HUES64 (cell line): ENCODE measurements around the gene ATG10.
A peak's percentile ranks its signal among the peaks of the same experiment; 100 is the strongest.
"Not testable (repeated sequence)": the region's sequence is repeated elsewhere in the genome, so short reads cannot be mapped to it uniquely, and the experiment has no call there.

ENCODE experiments used
- H3K27ac ChIP-seq: 2 replicates; pipeline ENCODE4 v1.7.0; 2013; ENCODE audit warnings: low read depth, low read length, inconsistent platforms
- H3K27me3 ChIP-seq: 2 replicates; pipeline ENCODE4 v1.6.1; 2013; ENCODE audit warnings: mild to moderate bottlenecking, low read length; ENCODE audit not compliant: insufficient read depth
- H3K36me3 ChIP-seq: 2 replicates; pipeline ENCODE4 v1.6.1; 2013; ENCODE audit warnings: mild to moderate bottlenecking, low read length; ENCODE audit not compliant: insufficient read depth
- H3K4me1 ChIP-seq: 2 replicates; pipeline ENCODE4 v1.6.1; 2013; ENCODE audit warnings: mild to moderate bottlenecking, low read length, moderate library complexity; ENCODE audit not compliant: insufficient read depth
- H3K4me3 ChIP-seq: 2 replicates; pipeline ENCODE4 v1.5.1; 2013; ENCODE audit warnings: mild to moderate bottlenecking, low read length, moderate library complexity
- H3K9ac ChIP-seq: 2 replicates; pipeline ENCODE4 v1.6.1; 2013; ENCODE audit warnings: mild to moderate bottlenecking, low read depth, low read length
- H3K9me3 ChIP-seq: 2 replicates; pipeline ENCODE4 v1.6.1; 2013; ENCODE audit warnings: low read depth, low read length; ENCODE audit not compliant: insufficient read depth
- WGBS: fragments of 150-250, 120-280 bp; methylation state at CpG from one replicate; pipeline ENCODE4 v1.1.7; 2013; ENCODE audit warnings: missing lambda C conversion rate; 5-methylcytosine and 5-hydroxymethylcytosine counted together

Gene ATG10

DNA sequence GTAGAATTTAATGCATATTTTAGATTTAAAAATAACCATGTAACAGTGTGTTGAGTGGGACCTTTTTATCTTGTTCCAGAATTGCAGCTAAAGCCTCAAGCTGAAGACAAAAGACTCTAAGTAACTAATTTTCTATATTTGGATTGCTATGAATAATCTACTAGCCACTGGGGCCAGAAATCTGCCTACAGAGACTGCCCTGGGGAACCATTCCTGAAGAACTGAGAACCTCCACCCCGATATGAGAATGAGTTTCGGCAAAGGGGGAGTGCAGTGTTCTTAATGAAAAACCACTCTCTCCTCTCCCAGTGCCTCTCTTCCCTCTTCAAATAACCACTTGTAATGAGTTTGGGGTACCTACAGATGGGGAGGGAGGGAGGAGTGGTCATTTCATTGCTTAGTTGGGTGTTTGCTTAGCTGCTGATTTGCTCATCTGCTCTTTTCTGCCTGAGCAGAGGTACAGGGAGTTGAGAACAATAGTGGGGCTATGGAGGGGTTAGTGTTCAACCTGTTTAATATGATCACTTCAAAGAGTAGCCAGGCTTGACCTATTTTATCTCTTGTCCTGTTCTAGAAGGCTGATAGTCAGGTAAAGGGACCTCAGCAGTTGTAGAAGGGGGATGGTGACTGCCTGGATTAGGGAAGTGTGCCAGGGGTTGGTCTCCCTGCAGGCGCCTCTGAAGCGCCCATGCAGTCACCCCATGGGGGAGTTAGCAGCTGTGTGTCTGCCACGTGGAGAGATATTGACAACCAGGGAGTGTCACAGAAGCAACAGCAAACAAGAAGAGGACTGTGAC, 47.7 kb downstream of the ATG10 start:
- no peak overlapping the region for H3K27ac ChIP-seq
- H3K27me3 ChIP-seq, result no peaks in the 10 kb centered on the region
- 41% methylated on average over 3 of the region's 5 CpGs for WGBS
- H3K9ac ChIP-seq, result no peak overlapping the region
- H3K4me1 ChIP-seq, result peaks cover 36% of the 10 kb centered on the region
- no peaks in the 10 kb centered on the region for H3K36me3 ChIP-seq
- H3K9me3 ChIP-seq, result no peaks in the 10 kb centered on the region
- H3K4me3 ChIP-seq, result no peak overlapping the region

DNA sequence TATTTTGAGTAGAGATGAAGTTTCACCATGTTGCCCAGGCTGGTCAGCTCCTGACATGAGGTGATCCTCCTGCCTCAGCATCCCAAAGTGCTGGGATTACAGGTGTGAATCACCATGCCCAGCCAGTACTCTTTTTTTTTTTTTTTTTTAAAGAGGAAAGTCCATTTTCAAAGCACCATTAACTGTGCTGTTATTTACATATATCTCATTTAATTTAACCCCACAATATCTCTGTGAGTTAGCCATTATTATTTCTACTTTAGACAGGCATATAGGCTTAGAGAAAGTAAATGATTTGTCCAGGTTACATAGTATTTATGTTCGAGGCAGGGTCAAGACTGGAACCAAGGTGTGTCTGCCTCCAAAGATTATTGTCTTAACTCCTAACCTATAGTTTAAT, 50.7 kb downstream of the ATG10 start:
- Histone ChIP-seq H3K27me3 (no peaks in the 10 kb centered on the region), H3K4me1 (peaks cover 40% of the 10 kb centered on the region), H3K4me3 (no peak overlapping the region), H3K27ac (no peak overlapping the region), H3K9me3 (no peaks in the 10 kb centered on the region), H3K36me3 (no peaks in the 10 kb centered on the region), H3K9ac (no peak overlapping the region)
- no CpG with 5 or more reads among the region's 1 CpG for WGBS

DNA sequence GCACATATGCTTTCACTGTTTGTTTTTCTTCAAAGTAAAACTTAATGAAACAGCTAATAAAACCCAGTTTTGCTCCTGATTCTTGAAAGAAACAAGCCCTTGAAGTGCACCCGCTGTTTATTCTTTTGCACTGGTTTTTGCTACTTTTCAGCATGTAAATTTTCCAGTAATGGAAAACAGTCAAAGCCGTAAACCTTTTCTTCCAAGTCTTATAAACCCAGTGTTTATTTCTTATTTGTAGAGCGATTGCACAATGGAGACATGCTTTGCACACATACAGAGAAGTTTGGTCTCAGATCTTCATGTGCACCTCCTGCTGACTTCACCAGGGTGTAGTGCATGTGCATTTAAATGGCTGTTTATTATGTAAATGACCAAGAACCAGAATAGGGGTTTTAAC, 51.8 kb downstream of the ATG10 start:
- WGBS, result 62% methylated on average over 3 of the region's 3 CpGs
- H3K27ac ChIP-seq, result no peak overlapping the region; the same call in 1 of the 2 replicates
- H3K9ac ChIP-seq, result no peak overlapping the region
- H3K9me3 ChIP-seq, result no peaks in the 10 kb centered on the region
- peaks cover 30% of the 10 kb centered on the region for H3K4me1 ChIP-seq
- no peaks in the 10 kb centered on the region for H3K27me3 ChIP-seq
- no peak overlapping the region for H3K4me3 ChIP-seq
- no peaks in the 10 kb centered on the region for H3K36me3 ChIP-seq

DNA sequence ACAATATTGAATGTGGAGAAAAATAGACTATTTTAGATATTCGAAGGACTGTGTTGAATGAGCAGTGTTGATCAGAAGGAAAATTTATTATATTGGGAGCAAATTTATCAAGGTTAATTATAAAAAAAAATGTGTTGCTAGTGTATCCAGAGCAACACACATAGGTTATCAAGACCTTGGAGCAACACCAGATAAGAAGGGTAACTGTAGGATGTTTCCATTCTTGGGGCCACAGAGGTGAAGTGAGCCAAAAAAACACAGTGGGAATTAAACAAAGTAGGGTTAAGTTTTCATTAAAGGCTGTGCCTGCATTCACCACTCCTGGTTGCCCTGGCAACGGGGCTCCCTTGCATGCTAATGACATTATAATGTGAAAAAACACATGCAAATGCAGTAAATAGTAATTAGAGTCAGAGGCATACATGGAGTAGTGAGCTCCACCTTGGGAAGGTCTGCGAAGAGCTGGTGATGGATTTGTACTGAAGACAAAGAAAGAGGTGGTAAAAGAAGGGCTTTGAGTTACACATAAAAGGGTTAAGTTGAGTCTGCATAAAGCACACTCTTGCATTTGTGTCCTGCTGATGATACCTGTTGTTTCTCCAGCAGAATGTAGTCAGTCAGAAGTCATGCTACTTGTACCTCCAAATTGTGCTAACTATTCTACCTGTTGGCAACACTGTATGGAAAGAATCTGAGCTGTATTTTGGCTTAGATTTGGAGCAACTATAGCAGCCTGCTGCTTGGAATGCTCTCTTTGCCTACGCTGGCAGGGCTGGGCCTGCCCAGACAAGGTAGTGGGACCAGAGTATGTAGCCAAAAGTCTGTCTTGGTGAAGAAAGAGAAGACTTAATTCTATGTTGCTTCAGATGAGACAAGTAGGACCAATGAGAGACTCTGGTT, 59.6 kb downstream of the ATG10 start:
- Histone ChIP-seq H3K27me3 (no peaks in the 10 kb centered on the region), H3K4me3 (no peak overlapping the region), H3K27ac (peak overlapping the region; percentile 69; the same call in 1 of the 2 replicates), H3K36me3 (no peaks in the 10 kb centered on the region), H3K9me3 (no peaks in the 10 kb centered on the region), H3K9ac (no peak overlapping the region), H3K4me1 (peaks cover 16% of the 10 kb centered on the region)
- 62% methylated on average over 4 of the region's 4 CpGs for WGBS

- not testable (repeated sequence) for H3K4me1 ChIP-seq, H3K27ac ChIP-seq, H3K4me3 ChIP-seq, H3K9me3 ChIP-seq, H3K27me3 ChIP-seq, H3K9ac ChIP-seq, H3K36me3 ChIP-seq
- WGBS, result 94% methylated on average over 1 of the region's 1 CpG
These were observed 71.1 kb downstream of the ATG10 start for GRCh38 chr5:82042894-82043293.

- 97% methylated on average over 2 of the region's 2 CpGs for WGBS
- Histone ChIP-seq H3K9ac (no peak overlapping the region), H3K36me3 (peaks cover 7% of the 10 kb centered on the region; the same call in 1 of the 2 replicates), H3K27ac (no peak overlapping the region), H3K4me1 (no peaks in the 10 kb centered on the region), H3K4me3 (no peak overlapping the region), H3K27me3 (no peaks in the 10 kb centered on the region), H3K9me3 (peaks cover 10% of the 10 kb centered on the region; the same call in 1 of the 2 replicates)
These were observed 72.2 kb downstream of the ATG10 start for GRCh38 chr5:82044010-82044409.

DNA sequence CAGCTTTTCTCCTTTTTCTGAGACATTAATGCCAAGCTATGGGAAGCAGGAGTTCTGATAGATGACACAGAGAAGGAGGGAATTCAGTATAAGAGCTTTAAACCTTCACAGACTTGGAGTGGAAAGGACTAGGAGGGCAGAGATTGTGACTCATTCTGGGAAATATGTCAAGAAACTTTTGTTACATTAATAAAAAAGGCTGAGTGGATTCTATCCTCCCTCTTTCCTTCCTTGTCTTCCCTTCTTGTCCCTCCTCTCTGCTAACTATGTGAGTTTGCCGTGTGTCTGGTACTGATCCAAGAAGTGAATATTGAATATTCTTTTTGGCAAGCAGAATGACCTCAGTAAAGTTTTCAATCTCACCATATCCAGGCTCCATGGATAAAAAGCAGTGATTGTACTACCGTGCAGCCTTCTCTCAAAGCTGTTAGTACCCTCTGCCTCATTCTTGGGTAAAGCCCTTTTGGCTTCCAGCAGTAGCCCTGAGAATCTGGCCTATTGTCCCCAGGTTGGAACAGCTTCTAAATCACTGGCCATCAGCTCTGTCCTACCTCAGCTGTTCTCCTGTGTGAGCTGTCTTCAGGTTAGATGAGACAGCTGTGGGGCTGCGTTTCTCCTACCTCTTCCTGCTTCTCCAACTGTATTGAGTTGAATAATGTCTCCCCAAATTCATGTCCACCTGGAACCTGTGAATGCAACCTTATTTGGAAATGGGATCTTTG, 73.9 kb downstream of the ATG10 start:
- Histone ChIP-seq H3K27ac (no peak overlapping the region), H3K4me1 (no peaks in the 10 kb centered on the region), H3K9ac (no peak overlapping the region), H3K4me3 (no peak overlapping the region), H3K27me3 (no peaks in the 10 kb centered on the region), H3K9me3 (peaks cover 10% of the 10 kb centered on the region; the same call in 1 of the 2 replicates), H3K36me3 (peaks cover 7% of the 10 kb centered on the region; the same call in 1 of the 2 replicates)
- WGBS, result 95% methylated on average over 2 of the region's 3 CpGs

GRCh38 chr5:82046276-82046647, 74.4 kb downstream of the ATG10 start:
- peaks cover 7% of the 10 kb centered on the region; the same call in 1 of the 2 replicates for H3K36me3 ChIP-seq
- H3K4me3 ChIP-seq, result no peak overlapping the region
- H3K9me3 ChIP-seq, result peaks cover 10% of the 10 kb centered on the region; the same call in 1 of the 2 replicates
- H3K9ac ChIP-seq, result no peak overlapping the region
- no peaks in the 10 kb centered on the region for H3K4me1 ChIP-seq
- 93% methylated on average over 2 of the region's 2 CpGs for WGBS
- no peaks in the 10 kb centered on the region for H3K27me3 ChIP-seq
- H3K27ac ChIP-seq, result no peak overlapping the region

- H3K4me3 ChIP-seq, result no peak overlapping the region
- no peaks in the 10 kb centered on the region for H3K9me3 ChIP-seq
- 96% methylated on average over 4 of the region's 4 CpGs for WGBS
- no peak overlapping the region for H3K9ac ChIP-seq
- H3K27me3 ChIP-seq, result no peaks in the 10 kb centered on the region
- no peaks in the 10 kb centered on the region for H3K36me3 ChIP-seq
- H3K27ac ChIP-seq, result no peak overlapping the region
- no peaks in the 10 kb centered on the region for H3K4me1 ChIP-seq
These were observed 79.1 kb downstream of the ATG10 start for GRCh38 chr5:82050955-82051354.

DNA sequence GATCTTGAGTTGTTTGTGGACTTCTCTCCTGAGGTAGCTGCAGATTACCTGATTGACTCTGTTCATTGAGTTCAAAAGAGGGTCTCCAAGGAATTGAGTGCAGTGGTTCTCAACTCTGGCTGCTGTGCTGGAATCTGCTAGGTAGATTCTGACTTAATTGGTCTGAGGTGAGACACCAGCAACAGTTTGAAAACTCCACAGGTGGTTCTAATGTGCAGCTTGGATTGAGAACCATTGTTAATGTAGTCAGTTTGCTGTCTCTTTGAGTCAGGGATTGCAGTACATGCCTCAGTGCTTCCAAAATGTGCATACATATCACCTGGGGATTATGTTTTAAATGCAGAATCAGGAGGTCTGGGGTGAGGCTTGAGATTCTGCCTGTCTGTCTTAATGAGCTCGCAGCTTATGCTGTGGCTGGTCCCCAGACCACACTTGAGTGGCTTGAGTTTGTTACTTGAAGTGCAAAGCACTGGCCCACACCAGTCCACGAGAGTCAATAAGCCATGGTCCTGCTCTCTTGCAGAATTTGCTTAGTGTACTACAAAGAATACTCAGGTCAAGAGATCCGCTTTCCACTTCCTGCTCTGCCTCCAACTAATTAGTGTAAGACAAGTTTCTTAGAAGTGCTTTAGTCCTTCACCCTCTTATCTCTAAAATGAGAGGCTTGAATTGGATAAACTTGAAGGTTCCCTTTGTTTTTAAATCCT, 82.3 kb downstream of the ATG10 start:
- Histone ChIP-seq H3K36me3 (no peaks in the 10 kb centered on the region), H3K4me3 (no peak overlapping the region), H3K9ac (no peak overlapping the region), H3K9me3 (no peaks in the 10 kb centered on the region), H3K27me3 (no peaks in the 10 kb centered on the region), H3K27ac (no peak overlapping the region), H3K4me1 (no peaks in the 10 kb centered on the region)
- 90% methylated on average over 3 of the region's 3 CpGs for WGBS
